ENCODE results near the gene NTN4. TPM values are rescaled to one million over a fixed set of nuclear protein-coding genes. Genes with fewer than 3 reads are reported as not detected.
"Not testable (repeated sequence)": the region's sequence is repeated elsewhere in the genome, so short reads cannot be mapped to it uniquely, and the experiment has no call there.

Gene NTN4
- total RNA-seq, 1 donor from 2014 or later = 0.59 TPM

DNA sequence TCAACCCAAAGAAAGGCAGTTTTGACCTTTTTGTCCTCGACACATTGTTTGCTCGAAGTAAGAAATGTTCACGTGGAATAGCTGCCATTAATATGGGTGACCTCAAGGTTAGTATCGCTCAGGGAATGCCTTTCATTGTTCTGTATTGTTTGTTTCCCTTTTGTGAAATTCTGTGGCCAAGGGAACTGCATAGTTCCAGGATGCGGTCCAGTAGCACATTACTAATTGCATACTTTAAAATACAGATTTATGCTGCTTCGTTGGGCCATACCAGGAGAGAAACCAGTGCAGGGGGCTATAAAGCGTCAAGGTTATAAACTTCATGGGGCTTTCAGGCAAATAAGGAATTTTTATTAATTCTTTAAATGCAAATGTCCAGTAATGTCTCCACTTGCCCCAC, 166.0 kb downstream of the NTN4 start:
- Mint-ChIP-seq H3K27me3 (ENCODE audit: unreplicated experiment) (no peaks in the 10 kb centered on the region), H3K36me3 (ENCODE audit: unreplicated experiment) (no peaks in the 10 kb centered on the region), H3K27ac (ENCODE audit: unreplicated experiment) (no peak overlapping the region), H3K4me1 (ENCODE audit: low read depth, unreplicated experiment) (no peaks in the 10 kb centered on the region), H3K9me3 (ENCODE audit: unreplicated experiment) (no peaks in the 10 kb centered on the region), H3K4me3 (ENCODE audit: unreplicated experiment) (no peak overlapping the region)
- TF ChIP-seq, protein P1, sequence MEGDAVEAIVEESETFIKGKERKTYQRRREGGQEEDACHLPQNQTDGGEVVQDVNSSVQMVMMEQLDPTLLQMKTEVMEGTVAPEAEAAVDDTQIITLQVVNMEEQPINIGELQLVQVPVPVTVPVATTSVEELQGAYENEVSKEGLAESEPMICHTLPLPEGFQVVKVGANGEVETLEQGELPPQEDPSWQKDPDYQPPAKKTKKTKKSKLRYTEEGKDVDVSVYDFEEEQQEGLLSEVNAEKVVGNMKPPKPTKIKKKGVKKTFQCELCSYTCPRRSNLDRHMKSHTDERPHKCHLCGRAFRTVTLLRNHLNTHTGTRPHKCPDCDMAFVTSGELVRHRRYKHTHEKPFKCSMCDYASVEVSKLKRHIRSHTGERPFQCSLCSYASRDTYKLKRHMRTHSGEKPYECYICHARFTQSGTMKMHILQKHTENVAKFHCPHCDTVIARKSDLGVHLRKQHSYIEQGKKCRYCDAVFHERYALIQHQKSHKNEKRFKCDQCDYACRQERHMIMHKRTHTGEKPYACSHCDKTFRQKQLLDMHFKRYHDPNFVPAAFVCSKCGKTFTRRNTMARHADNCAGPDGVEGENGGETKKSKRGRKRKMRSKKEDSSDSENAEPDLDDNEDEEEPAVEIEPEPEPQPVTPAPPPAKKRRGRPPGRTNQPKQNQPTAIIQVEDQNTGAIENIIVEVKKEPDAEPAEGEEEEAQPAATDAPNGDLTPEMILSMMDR (IDR thresholded peaks at IDR 0.05; ENCODE audit: partially characterized antibody, unreplicated experiment) = no peak
- DNase-seq = no peak

GRCh38 chr12:95623554-95624170, 166.9 kb downstream of the NTN4 start:
- Mint-ChIP-seq H3K9me3 (ENCODE audit: unreplicated experiment) (no peaks in the 10 kb centered on the region), H3K4me1 (ENCODE audit: low read depth, unreplicated experiment) (no peaks in the 10 kb centered on the region), H3K27ac (ENCODE audit: unreplicated experiment) (no peak overlapping the region), H3K36me3 (ENCODE audit: unreplicated experiment) (no peaks in the 10 kb centered on the region), H3K4me3 (ENCODE audit: unreplicated experiment) (no peak overlapping the region), H3K27me3 (ENCODE audit: unreplicated experiment) (no peaks in the 10 kb centered on the region)
- TF ChIP-seq, protein P1 (IDR thresholded peaks at IDR 0.05; ENCODE audit: partially characterized antibody, unreplicated experiment) = peak; percentile 77
- peak; percentile 72 for DNase-seq

- Mint-ChIP-seq H3K4me3 (ENCODE audit: unreplicated experiment) (no peak overlapping the region), H3K27me3 (ENCODE audit: unreplicated experiment) (no peaks in the 10 kb centered on the region), H3K9me3 (ENCODE audit: unreplicated experiment) (no peaks in the 10 kb centered on the region), H3K36me3 (ENCODE audit: unreplicated experiment) (no peaks in the 10 kb centered on the region), H3K4me1 (ENCODE audit: low read depth, unreplicated experiment) (no peaks in the 10 kb centered on the region), H3K27ac (ENCODE audit: unreplicated experiment) (no peak overlapping the region)
- TF ChIP-seq, protein P1 (IDR thresholded peaks at IDR 0.05; ENCODE audit: partially characterized antibody, unreplicated experiment) = no peak
- DNase-seq = no peak
Observed at GRCh38 chr12:95622879-95623278, 167.7 kb downstream of the NTN4 start.

GRCh38 chr12:95621725-95622124, 168.8 kb downstream of the NTN4 start:
- no peak overlapping the region for H3K27ac Mint-ChIP-seq (ENCODE audit: unreplicated experiment)
- H3K27me3 Mint-ChIP-seq (ENCODE audit: unreplicated experiment) = no peaks in the 10 kb centered on the region
- H3K4me1 Mint-ChIP-seq (ENCODE audit: low read depth, unreplicated experiment) = no peaks in the 10 kb centered on the region
- no peak overlapping the region for H3K4me3 Mint-ChIP-seq (ENCODE audit: unreplicated experiment)
- DNase-seq = no peak
- H3K36me3 Mint-ChIP-seq (ENCODE audit: unreplicated experiment) = no peaks in the 10 kb centered on the region
- TF ChIP-seq, protein P1 (IDR thresholded peaks at IDR 0.05; ENCODE audit: partially characterized antibody, unreplicated experiment) = no peak
- H3K9me3 Mint-ChIP-seq (ENCODE audit: unreplicated experiment) = no peaks in the 10 kb centered on the region

DNA sequence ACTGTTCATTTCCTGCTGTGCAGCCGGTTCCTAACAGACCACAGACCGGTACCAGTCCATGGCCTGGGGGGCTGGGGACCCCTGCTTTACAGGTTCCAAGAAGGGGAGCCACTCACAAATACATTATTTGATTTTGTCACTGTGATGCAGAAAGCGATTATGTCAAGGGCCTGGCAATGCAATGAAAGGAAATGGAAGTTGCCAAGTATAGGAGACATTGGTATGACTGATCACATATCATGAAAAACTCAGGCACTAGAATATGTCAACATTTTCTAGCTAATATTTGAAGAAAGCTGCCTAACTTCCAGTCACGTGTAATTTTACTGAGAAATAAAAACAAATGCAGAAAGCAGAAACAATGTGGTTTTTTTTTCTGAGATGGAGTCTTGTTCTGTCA, 170.4 kb downstream of the NTN4 start:
- no peaks in the 10 kb centered on the region for H3K27me3 Mint-ChIP-seq (ENCODE audit: unreplicated experiment)
- H3K27ac Mint-ChIP-seq (ENCODE audit: unreplicated experiment) = no peak overlapping the region
- H3K4me3 Mint-ChIP-seq (ENCODE audit: unreplicated experiment) = no peak overlapping the region
- no peaks in the 10 kb centered on the region for H3K9me3 Mint-ChIP-seq (ENCODE audit: unreplicated experiment)
- H3K36me3 Mint-ChIP-seq (ENCODE audit: unreplicated experiment) = no peaks in the 10 kb centered on the region
- no peaks in the 10 kb centered on the region for H3K4me1 Mint-ChIP-seq (ENCODE audit: low read depth, unreplicated experiment)
- DNase-seq = no peak
- TF ChIP-seq, protein P1 (IDR thresholded peaks at IDR 0.05; ENCODE audit: partially characterized antibody, unreplicated experiment) = no peak

DNA sequence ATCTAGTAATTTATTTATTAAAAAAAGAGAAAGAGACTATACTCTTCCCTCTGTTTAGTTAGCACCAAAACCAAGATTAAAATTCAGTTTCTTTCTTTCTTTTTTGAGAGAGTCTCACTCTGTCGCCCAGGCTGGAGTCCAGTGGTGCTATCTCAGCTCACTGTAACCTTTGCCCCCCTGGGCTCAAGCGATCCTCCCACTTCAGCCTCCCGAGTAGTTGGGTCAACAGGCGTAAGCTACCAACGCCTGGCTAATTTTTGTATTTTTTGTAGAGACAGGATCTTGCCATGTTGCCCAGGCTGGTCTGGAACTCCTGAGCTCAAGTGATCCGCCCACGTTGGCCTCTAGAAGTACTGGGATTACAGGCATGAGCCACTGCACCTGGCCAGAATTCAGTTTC, 174.1 kb downstream of the NTN4 start:
- H3K27ac Mint-ChIP-seq (ENCODE audit: unreplicated experiment) = not testable (repeated sequence)

More for the DNA sequence above, 174.1 kb downstream of the NTN4 start:
- DNase-seq; H3K27me3 Mint-ChIP-seq (ENCODE audit: unreplicated experiment); H3K36me3 Mint-ChIP-seq (ENCODE audit: unreplicated experiment); H3K4me1 Mint-ChIP-seq (ENCODE audit: low read depth, unreplicated experiment); H3K4me3 Mint-ChIP-seq (ENCODE audit: unreplicated experiment); H3K9me3 Mint-ChIP-seq (ENCODE audit: unreplicated experiment): not testable (repeated sequence)

Data from glutamatergic neuron (in vitro differentiated cells).